DMS 273 (cell line): ENCODE measurements around the gene EPB41L2.

Source experiments
- DNase-seq: peaks from one replicate; lab custom pipeline; 2025; ENCODE audit not compliant: unreplicated experiment; lab: John Stamatoyannopoulos, UW

Gene EPB41L2

DNA sequence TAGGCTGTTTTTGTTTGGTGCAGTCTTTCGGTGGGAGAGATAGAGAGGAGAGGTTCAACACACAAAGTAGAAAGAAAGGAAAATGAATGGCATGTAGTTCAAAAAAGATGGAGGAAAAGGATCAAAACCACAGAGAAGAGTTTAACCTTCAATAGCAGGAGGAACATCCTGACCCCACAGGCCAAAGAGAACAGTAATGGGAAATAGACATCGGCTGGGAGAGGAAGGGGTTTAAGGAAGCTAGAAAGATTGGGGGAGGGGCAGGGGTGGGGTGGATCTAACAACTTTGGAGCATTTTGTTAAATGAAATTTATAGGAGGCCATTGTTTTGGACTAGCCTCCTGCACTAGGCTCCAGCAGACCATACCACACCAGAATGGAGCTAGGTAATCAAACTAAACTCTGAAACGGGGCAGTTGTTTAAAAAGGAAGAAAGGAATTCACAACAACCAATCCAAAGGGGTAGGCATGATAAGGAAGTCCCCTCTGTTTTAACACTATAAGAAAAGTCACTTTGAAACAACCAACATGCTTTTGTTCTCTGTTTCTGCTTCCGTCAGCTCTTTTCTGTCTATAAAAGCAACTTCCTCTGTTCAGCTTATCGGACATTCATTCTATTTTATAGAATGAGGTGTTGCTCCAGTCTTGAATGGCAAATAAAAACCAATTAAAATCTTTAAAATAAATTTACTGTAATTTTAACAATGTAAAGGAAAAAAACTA lies 82.6 kb downstream of the EPB41L2 start:
- DNase-seq, result no peak

DNA sequence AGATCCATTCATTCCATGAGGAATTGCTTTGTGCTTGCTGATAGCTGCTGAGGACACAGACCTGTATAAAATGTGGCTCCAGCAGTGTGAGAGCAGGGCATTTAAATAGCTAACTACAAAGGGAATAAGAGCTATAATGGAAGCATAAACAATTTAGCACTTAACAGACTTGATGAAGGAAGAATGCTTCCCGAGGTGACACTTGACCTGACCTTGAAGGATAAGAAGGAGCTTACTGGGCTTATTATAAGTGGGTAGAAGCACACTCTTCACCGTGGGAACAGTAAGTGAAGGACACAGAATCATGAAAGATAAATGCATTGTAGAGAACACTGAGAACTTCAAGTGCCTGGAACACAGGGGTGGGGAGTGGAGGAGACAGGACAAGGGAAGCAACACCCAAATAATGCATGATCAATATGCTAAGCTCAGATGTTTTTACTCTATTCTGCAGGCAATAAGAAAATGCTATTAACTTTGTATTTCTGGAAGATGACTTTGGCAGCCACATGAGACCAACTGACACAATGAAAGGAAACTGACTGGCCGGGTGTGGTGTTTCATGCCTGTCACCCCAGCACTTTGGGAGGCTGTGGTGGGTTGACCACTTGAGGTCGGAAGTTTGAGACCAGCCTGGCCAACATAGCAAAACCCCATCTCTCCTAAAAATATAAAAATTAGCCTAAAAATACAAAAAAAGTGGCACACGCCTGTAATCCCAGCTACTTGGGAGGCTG lies 84.2 kb downstream of the EPB41L2 start:
- DNase-seq, result no peak

GRCh38 chr6:130978180-130978579 lies 84.9 kb downstream of the EPB41L2 start:
- no peak for DNase-seq

DNA sequence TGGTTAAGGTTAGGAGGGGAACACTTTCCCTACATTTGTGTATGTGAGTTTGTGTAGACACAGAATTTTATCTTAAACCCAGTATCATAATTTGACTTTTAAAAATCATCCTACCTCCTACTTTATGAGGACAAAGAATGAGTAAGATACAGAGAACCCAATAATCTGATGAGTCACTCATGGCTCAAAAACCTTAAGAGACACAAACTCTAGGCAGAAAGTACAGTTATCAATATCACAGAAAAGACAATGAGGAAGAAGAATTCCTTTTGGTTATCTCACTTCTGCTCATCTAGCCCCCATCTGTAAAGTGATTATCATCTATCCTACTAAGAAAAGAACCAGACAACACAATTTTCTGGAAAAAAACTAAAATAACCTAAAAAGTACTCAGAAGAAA lies 87.7 kb downstream of the EPB41L2 start:
- DNase-seq, result no peak

DNA sequence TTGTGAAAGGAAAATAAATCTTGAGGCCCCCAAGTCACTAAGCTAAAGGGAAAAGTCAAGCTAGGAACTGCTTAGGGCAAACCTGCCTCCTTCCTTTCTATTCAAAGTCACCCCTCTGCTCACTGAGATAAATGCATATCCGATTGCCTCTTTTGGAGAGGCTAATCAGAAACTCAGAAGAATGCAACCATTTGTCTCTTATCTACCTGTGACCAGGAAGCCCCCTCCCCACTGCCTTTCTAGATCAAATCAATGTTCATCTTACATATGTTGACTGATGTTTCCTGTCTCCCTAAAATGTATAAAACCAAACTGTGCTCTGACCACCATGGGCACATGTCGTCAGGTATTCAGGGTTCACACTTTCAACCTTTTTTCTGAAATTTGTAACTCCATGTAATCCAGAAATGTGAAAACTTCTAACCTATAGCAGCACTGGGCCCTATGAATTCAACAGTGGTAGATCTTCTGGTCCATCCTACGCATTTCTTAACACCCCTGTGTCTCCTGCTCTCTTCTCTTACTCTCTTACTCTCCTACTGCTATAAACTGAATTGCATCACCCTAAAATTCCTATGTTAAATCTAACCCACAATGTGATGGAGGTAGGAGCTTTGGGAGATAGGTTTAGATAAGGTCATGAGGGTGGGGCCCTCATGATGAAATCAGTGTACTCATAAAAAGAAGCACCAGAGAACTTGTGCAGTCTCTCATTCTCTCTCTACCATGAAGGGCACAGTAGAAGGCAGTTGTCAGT lies 89.3 kb downstream of the EPB41L2 start:
- no peak for DNase-seq

DNA sequence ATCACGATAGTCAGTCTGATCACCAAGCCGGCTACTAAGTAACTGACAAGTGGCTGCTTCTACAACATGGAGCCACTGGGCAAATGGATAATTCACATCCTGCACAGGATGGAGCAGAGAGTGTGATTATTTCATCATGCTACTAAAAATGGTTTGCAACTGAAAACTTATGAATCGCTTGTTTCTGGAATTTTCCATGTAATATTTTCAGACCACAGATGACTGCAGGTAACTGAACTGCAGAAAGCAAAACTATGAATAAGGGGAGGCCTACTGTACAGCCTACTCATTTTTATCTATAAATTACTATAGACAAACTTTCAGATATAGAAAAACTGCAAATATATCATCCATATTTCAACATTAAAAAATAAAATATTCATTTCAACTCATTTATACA lies 91.5 kb downstream of the EPB41L2 start:
- DNase-seq, result no peak

- DNase-seq, result no peak
These were observed 92.1 kb downstream of the EPB41L2 start for GRCh38 chr6:130970839-130971410.

DNA sequence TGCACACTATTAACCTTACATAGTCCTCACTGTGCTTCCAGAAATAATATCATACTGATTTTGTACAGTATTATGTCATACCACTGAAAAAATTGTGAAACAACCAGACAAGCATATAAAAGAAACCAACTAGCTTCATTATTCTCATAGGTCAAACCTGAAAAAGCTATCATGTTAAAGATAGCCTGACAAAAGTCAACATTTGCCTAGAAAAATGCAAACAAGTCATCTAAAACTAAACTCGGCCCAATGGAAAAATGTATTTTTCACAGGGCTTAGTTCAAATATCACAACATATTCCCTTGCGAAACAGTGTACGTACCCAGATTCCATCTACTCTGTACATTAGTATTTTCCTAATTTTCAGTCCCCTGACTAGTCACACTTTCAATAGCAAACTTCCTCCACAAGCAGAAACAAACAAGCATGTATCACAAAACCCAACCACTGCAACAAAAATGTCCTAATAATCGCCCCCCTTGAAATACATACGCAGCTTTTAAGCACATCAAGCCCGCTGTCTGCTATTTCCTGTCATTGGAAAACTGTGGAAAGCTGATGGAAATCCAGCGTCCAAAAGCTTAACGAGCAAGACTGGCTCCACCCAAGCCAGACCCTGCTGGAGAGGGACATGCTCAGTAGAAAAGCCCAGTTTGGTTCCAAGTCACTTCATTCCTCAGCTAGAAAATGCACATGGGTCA lies 93.1 kb downstream of the EPB41L2 start:
- no peak for DNase-seq

DNA sequence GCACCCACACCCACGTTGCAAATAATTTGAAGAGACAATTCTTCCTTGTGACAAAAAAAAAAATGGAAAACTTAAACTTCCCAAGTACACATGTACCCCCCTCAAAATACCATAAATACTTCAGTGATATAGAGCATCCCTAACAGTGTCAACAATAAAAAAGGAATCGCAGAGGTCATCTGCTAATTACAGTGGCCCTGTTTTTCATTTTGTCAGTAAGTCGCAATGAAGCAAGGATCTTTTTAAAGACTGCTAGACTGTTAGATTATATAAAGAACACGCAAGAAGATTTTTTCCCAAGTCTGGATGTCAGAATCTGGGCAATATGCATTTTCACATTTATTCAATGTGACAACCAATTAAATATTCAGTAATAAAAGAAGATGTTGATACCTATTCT lies 93.9 kb downstream of the EPB41L2 start:
- no peak for DNase-seq

- peak; percentile 4 for DNase-seq
These were observed 94.6 kb downstream of the EPB41L2 start for GRCh38 chr6:130968476-130968875.

DNA sequence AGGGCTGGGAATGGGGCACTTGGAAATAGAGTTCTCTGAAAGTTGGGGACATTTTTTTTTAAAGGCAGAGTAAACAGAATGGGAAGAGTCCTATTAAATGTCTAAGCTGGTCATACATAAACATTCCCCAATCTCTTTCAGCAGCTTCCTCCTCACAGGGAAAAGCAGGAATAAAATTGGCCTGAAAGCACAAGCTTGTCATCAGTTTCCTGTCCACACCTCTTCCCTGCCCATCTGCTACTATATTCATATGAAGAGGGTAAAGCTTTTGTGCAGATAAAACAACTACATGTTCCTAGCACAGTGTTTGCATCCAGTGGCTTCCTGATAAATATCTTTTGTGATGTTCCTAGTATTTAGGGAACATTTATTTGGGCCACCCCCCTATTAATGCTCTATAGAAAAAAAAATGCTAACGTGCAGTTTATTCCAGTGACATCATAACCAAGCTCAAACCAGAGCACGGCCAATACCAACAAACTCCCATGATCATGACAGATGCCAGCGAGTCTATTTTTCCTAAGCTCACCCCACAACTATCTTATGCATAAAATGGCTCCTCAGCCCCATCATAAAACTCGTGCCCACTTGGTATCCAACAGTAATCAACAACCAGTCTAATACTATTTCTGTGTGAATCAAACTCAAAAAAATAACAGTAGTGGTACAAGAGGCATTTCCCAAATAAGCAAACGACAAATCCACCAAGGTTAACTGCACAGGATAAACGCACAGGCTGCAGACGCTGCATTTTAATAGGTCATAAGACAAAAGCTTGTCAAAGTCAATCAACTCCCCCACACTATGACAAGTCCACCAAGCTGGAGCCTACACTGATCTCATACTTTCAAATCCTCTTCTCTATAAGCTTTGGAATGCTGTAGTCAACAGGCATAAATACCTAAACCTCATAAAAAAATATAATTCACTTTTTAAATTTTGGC lies 95.3 kb downstream of the EPB41L2 start:
- peak; percentile 49 for DNase-seq

DNA sequence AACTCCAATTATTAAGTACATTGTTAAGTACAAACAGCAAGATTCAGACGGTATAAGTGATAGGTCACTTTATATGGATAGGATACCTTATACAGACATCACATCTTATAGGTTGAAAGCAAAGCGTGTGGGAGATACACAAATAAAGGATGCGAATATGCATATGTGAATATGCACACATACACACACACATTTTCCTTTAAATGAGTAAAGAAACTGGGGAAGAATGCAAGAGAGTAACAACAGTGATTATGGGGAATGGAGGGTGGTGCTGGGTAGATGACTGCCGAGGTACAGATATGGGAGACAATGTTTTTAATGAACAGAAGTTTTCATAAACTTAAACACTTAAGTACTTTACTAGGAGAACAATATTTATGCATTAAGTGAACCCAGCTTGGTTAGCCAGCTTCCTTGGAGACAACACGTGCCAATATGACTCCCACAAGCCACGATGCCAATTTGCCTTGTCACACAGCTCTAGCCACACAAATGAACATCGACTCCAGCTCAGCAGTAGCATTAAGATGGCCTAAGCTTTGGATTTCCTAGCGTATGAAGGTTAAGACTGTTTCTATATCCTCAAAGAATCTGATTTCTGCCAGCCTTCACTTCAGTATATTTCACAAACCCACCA lies 96.6 kb downstream of the EPB41L2 start:
- no peak for DNase-seq

- DNase-seq, result no peak
These were observed 97.4 kb downstream of the EPB41L2 start for GRCh38 chr6:130965656-130966055.

GRCh38 chr6:130964808-130965604 lies 98.0 kb downstream of the EPB41L2 start:
- DNase-seq, result no peak

GRCh38 chr6:130964289-130964688 lies 98.8 kb downstream of the EPB41L2 start:
- no peak for DNase-seq

DNA sequence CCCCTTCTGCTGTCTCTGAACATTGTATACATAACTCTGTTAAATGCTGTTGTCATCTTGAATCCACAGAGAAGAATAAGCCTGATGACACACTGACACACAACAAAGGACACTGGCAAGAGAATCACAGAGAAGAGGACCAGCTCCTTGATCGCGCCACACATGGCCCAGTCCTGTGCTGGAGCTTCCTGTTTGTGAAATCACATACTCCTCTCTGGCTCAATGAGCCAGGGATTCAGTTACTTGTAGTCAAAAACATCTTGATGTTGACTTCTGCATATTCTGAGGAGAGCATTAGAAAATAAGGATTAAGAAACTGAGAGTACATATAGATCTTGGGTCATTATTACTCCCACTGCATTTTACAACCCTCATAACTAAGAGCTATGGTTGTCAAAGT lies 100.1 kb downstream of the EPB41L2 start:
- DNase-seq, result no peak

- DNase-seq, result no peak
These were observed 101.9 kb downstream of the EPB41L2 start for GRCh38 chr6:130961148-130961547.

DNA sequence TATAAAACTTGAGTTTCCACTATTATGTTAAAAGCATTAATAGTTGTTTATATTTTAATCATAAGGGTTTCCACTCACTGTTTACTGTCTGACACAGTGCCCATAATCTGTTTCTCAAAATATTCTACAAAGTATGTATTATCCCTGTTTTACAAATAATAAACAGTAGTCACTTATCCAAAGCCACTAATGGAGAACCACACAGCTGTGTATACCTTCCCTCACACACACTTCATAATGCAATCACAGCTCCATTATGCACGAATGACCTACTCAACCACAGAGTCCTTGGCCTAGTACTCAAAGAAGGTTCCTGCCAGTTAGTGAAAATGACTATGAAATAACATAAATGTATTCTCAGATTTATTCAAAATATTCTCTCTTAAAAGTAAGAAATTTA lies 103.1 kb downstream of the EPB41L2 start:
- no peak for DNase-seq

- no peak for DNase-seq
These were observed 104.6 kb downstream of the EPB41L2 start for GRCh38 chr6:130958468-130958867.
